SKM-1 (cell line): ENCODE data around the gene NEDD4.
"Not testable (repeated sequence)": the region's sequence is repeated elsewhere in the genome, so short reads cannot be mapped to it uniquely, and the experiment has no call there.

Experiments used
- DNase-seq: peaks from one replicate; lab custom pipeline; 2025; ENCODE audit not compliant: unreplicated experiment; lab: John Stamatoyannopoulos, UW

The NEDD4 gene

GRCh38 chr15:55993111-55993803 is at the start of gene NEDD4:
Gene NEDD4, minus strand, starts transcription at chr15:55993612. Its CDS starts 57 bp downstream, at chr15:55993555.
- DNase-seq = peak; percentile 86

- no peak for DNase-seq
These were observed 49.1 kb upstream of the NEDD4 start for GRCh38 chr15:56042498-56042897.

- DNase-seq = no peak
These were observed 48.6 kb upstream of the NEDD4 start for GRCh38 chr15:56042031-56042430.

- DNase-seq = no peak
These were observed 46.9 kb upstream of the NEDD4 start for GRCh38 chr15:56040081-56041035.

- DNase-seq = no peak
These were observed 45.3 kb upstream of the NEDD4 start for GRCh38 chr15:56038707-56039106.

- DNase-seq = no peak
These were observed 44.6 kb upstream of the NEDD4 start for GRCh38 chr15:56038015-56038414.

- DNase-seq = no peak
These were observed 43.2 kb upstream of the NEDD4 start for GRCh38 chr15:56036546-56037067.

- no peak for DNase-seq
These were observed 41.8 kb upstream of the NEDD4 start for GRCh38 chr15:56035166-56035565.

- no peak for DNase-seq
These were observed 41.1 kb upstream of the NEDD4 start for GRCh38 chr15:56034514-56034913.

GRCh38 chr15:56032373-56032772 is 39.0 kb upstream of the NEDD4 start:
- no peak for DNase-seq

- DNase-seq = no peak
These were observed 38.4 kb upstream of the NEDD4 start for GRCh38 chr15:56031836-56032235.

GRCh38 chr15:56031402-56031801 is 38.0 kb upstream of the NEDD4 start:
- no peak for DNase-seq

GRCh38 chr15:56028430-56028829 is 35.0 kb upstream of the NEDD4 start:
- no peak for DNase-seq

- not testable (repeated sequence) for DNase-seq
These were observed 29.7 kb upstream of the NEDD4 start for GRCh38 chr15:56023160-56023559.

GRCh38 chr15:56019819-56020486 is 26.5 kb upstream of the NEDD4 start:
- no peak for DNase-seq

- no peak for DNase-seq
These were observed 25.8 kb upstream of the NEDD4 start for GRCh38 chr15:56019060-56019793.

- no peak for DNase-seq
These were observed 24.5 kb upstream of the NEDD4 start for GRCh38 chr15:56017920-56018319.

GRCh38 chr15:56017511-56017910 is 24.1 kb upstream of the NEDD4 start:
- DNase-seq = no peak

- no peak for DNase-seq
These were observed 22.9 kb upstream of the NEDD4 start for GRCh38 chr15:56016281-56016680.

- DNase-seq = no peak
These were observed 21.3 kb upstream of the NEDD4 start for GRCh38 chr15:56014677-56015076.

GRCh38 chr15:56007053-56007452 is 13.6 kb upstream of the NEDD4 start:
- not testable (repeated sequence) for DNase-seq
